SU-DHL-6 (cell line): Measurements from ENCODE around the gene MCUR1.
"Not testable (repeated sequence)": the region's sequence is repeated elsewhere in the genome, so short reads cannot be mapped to it uniquely, and the experiment has no call there.

ENCODE experiments used
- H2AFZ ChIP-seq: fragments of 200-600 bp; sonication (generic); 2 replicates; pipeline ENCODE4 v1.6.1; 2014; ENCODE audit warnings: low read depth, mild to moderate bottlenecking, moderate library complexity, mixed read lengths, antibody characterized with exemption, low read length; ENCODE audit not compliant: severe bottlenecking
- H3F3A ChIP-seq: fragments of 200-600 bp; shearing (Covaris generic); 2 replicates; pipeline ENCODE4 v1.6.0; 2016; ENCODE audit warnings: antibody characterized with exemption, mild to moderate bottlenecking; ENCODE audit not compliant: insufficient read depth
- H3K27ac ChIP-seq: fragments of 200-600 bp; sonication (generic); 2 replicates; pipeline ENCODE4 v1.5.1; 2016; ENCODE audit warnings: low read depth, mild to moderate bottlenecking, low read length, moderate library complexity, mixed read lengths
- H3K27me3 ChIP-seq: fragments of 200-600 bp; sonication (generic), shearing (Covaris generic); 2 replicates; pipeline ENCODE4 v1.6.0; 2014; ENCODE audit warnings: mild to moderate bottlenecking, low read length
- H3K36me3 ChIP-seq: fragments of 200-600 bp; sonication (generic); 2 replicates; pipeline ENCODE4 v1.6.1; 2014; ENCODE audit warnings: mild to moderate bottlenecking, low read length, mixed read lengths
- H3K4me2 ChIP-seq: fragments of 300-600, 200-600 bp; shearing (Covaris generic), sonication (generic); 2 replicates; pipeline ENCODE4 v1.6.0; 2014; ENCODE audit warnings: low read length, low read depth, mild to moderate bottlenecking; ENCODE audit not compliant: poor library complexity, severe bottlenecking
- H3K4me3 ChIP-seq: fragments of 200-600 bp; sonication (generic); 2 replicates; pipeline ENCODE4 v1.5.1; 2014; ENCODE audit warnings: antibody characterized with exemption, low read length, mild to moderate bottlenecking, mixed read lengths; ENCODE audit not compliant: insufficient read depth, poor library complexity, severe bottlenecking
- H3K79me2 ChIP-seq: fragments of 200-600 bp; sonication (generic); 2 replicates; pipeline ENCODE4 v1.6.1; 2014; ENCODE audit warnings: mild to moderate bottlenecking, low read length, moderate library complexity; ENCODE audit not compliant: insufficient read depth
- H3K9ac ChIP-seq: fragments of 200-600 bp; sonication (generic); 2 replicates; pipeline ENCODE4 v1.7.0; 2014; ENCODE audit warnings: mild to moderate bottlenecking, low read length
- H3K9me2 ChIP-seq: fragments of 200-600 bp; sonication (generic); replicated peaks from 2 replicates; pipeline ENCODE4 v1.6.1; 2014; ENCODE audit warnings: low read length; ENCODE audit not compliant: insufficient read depth
- H3K9me3 ChIP-seq: fragments of 200-600 bp; sonication (generic); 2 replicates; pipeline ENCODE4 v1.6.1; 2014; ENCODE audit warnings: low read length, mixed read lengths; ENCODE audit not compliant: insufficient read depth
- H4K20me1 ChIP-seq: fragments of 200-600 bp; sonication (generic); 2 replicates; pipeline ENCODE4 v1.6.1; 2014; ENCODE audit warnings: low read depth, mild to moderate bottlenecking, antibody characterized with exemption, low read length, moderate library complexity, mixed read lengths
- EZH2phosphoT487 ChIP-seq: fragments of 200-600 bp; sonication (generic), shearing (Covaris generic); conservative IDR thresholded peaks from 2 replicates; pipeline ENCODE4 v1.6.1; 2018; ENCODE audit warnings: mild to moderate bottlenecking, antibody characterized with exemption, low read length, moderate library complexity, mixed read lengths
- TF ChIP-seq, protein P1 (sequence below): fragments of 200-600 bp; sonication (generic); IDR thresholded peaks from one replicate; pipeline ENCODE4 v1.5.1; 2017; ENCODE audit warnings: antibody characterized with exemption, mild to moderate bottlenecking, low read length, moderate library complexity; ENCODE audit not compliant: insufficient read depth, poor library complexity, severe bottlenecking

Gene MCUR1

DNA sequence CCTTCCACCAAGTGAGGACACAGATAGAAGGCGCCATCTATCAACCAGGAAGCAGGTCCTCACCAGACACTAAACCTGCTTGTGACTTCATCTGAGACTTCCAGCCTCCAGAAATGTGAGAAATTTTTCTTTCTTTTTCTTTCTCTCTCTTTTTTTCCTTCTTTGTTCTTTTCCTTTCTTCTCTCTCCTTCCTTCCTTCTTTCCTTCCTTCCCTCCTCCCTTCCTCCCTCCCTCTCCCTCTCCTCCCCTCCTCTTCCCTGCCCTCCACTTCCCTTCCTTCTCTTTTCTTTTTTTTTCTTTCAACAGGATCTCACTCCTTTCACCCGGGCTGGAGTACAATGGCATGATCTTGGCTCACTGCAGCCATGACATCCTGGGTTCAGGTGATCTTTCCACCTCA lies 37.4 kb upstream of the MCUR1 start:
- H3K36me3 ChIP-seq = no peaks in the 10 kb centered on the region
- no peak overlapping the region for H3K27ac ChIP-seq
- no peaks in the 10 kb centered on the region for H3K9me3 ChIP-seq
- H3F3A ChIP-seq = no peaks in the 10 kb centered on the region
- H3K27me3 ChIP-seq = no peaks in the 10 kb centered on the region
- H3K4me2 ChIP-seq = no peak overlapping the region
- H3K4me3 ChIP-seq = no peak overlapping the region
- no peaks in the 10 kb centered on the region for H4K20me1 ChIP-seq
- H3K79me2 ChIP-seq = no peaks in the 10 kb centered on the region
- TF ChIP-seq, protein P1, sequence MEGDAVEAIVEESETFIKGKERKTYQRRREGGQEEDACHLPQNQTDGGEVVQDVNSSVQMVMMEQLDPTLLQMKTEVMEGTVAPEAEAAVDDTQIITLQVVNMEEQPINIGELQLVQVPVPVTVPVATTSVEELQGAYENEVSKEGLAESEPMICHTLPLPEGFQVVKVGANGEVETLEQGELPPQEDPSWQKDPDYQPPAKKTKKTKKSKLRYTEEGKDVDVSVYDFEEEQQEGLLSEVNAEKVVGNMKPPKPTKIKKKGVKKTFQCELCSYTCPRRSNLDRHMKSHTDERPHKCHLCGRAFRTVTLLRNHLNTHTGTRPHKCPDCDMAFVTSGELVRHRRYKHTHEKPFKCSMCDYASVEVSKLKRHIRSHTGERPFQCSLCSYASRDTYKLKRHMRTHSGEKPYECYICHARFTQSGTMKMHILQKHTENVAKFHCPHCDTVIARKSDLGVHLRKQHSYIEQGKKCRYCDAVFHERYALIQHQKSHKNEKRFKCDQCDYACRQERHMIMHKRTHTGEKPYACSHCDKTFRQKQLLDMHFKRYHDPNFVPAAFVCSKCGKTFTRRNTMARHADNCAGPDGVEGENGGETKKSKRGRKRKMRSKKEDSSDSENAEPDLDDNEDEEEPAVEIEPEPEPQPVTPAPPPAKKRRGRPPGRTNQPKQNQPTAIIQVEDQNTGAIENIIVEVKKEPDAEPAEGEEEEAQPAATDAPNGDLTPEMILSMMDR = no peak
- no peak for TF ChIP-seq EZH2phosphoT487
- no peak overlapping the region for H3K9ac ChIP-seq
- no peaks in the 10 kb centered on the region for H3K9me2 ChIP-seq
- no peak overlapping the region for H2AFZ ChIP-seq

DNA sequence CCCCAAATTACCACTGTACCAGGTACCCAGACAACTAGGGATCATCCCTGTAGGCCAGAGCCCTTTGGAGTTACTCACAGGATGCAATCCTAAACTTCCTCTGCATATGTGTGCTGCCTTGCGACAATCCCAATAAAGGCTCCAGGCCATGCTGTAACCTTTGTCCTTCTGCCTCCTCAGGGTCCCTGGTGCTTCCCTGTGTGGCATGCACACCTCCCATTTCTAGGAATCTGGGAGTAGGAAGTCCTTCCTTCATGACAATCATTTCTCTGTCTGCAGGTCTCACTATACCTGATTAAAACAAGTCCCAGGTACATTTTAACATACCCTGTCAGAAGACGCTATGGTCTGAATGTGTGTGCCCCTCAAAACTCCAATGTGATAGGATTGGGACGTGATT lies 37.0 kb upstream of the MCUR1 start:
- Histone ChIP-seq H3K27ac (no peak overlapping the region), H2AFZ (no peak overlapping the region), H3K4me3 (no peak overlapping the region), H4K20me1 (no peaks in the 10 kb centered on the region), H3K9ac (no peak overlapping the region), H3K36me3 (no peaks in the 10 kb centered on the region), H3K4me2 (no peak overlapping the region), H3K79me2 (no peaks in the 10 kb centered on the region), H3F3A (no peaks in the 10 kb centered on the region), H3K27me3 (no peaks in the 10 kb centered on the region), H3K9me2 (no peaks in the 10 kb centered on the region), H3K9me3 (no peaks in the 10 kb centered on the region)
- TF ChIP-seq, protein P1 = no peak
- TF ChIP-seq EZH2phosphoT487 = no peak

DNA sequence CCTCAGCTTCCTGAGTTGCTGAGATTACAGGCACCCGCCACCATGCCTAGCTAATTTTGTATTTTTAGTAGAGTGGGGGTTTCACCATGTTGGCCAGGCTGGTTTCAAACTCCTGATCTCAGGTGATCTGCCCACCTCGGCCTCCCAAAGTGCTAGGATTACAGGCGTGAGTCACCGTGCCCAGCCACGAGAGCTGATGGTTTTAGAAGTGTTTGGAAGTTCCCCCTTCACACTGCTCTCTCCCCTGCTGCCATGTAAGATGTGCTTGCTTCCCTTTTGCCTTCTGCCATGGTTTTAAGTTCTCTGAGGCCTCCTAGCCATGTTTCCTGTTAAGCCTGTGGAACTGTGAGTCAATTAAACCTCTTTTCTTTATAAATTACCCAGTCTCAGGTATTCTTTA lies 36.3 kb upstream of the MCUR1 start:
- H3K9ac ChIP-seq, H3K27me3 ChIP-seq, H3K4me2 ChIP-seq, H3K36me3 ChIP-seq, H3K9me3 ChIP-seq, H4K20me1 ChIP-seq, H2AFZ ChIP-seq, H3K9me2 ChIP-seq, H3K27ac ChIP-seq, H3K79me2 ChIP-seq, H3K4me3 ChIP-seq, H3F3A ChIP-seq: not testable (repeated sequence)

DNA sequence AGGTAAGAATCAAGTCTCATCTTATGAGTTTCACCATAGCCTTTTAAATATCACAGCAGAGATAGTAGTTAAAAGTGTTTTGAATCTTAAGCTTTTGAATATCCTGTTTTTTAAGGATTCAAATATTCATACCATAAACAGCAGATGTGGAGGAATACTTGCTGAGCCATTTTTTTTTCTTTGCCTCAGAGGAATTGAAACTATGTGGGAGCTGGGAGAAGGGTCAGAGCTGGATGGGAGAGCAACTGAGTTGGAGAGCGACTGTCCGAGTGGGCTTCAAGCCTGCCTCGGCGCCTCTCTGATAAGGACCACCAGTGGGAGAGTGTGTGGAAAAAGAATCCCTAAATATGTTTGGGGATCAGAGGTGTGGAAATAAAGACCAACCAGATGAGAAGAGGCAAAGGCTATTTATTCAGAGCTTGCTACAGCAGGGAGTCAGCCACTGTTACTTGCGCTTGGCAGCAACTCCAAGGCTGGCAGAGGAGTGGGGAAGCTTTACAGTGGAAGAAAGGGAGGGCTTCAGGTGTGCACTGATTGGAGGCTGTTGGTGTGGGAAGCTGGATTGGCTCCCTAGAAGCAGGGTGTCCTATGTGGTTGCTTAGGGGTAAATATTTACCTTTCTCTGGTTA lies 34.3 kb upstream of the MCUR1 start:
- no peaks in the 10 kb centered on the region for H3K36me3 ChIP-seq
- no peak overlapping the region for H3K9ac ChIP-seq
- H3K9me3 ChIP-seq = no peaks in the 10 kb centered on the region
- H2AFZ ChIP-seq = no peak overlapping the region
- H4K20me1 ChIP-seq = no peaks in the 10 kb centered on the region
- no peak overlapping the region for H3K4me2 ChIP-seq
- H3K27me3 ChIP-seq = no peaks in the 10 kb centered on the region
- no peaks in the 10 kb centered on the region for H3K79me2 ChIP-seq
- H3K9me2 ChIP-seq = no peaks in the 10 kb centered on the region
- TF ChIP-seq, protein P1 = no peak
- TF ChIP-seq EZH2phosphoT487 = no peak
- H3K27ac ChIP-seq = no peak overlapping the region
- H3K4me3 ChIP-seq = no peak overlapping the region
- no peaks in the 10 kb centered on the region for H3F3A ChIP-seq
